ENCODE measurements around the gene ITGAL.

DNA sequence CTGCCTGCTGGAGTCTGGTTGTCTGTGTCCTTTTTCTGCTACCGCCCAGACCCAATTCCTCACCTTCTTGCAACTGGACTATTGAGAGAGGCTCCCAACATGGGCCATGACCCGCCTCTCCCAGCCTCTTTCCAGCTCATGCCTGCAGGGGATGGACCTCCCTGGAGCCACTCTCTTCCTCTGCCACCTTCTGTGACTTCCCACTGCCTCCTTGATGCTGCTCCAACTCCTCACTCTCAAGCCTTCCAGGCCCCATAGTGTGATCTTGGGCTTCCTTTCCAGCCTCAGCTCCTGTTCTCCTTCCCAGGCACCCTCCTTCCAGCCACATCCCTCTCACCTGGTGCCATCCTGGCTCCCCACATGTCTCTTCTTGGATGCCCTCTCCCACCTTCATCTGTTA, 42.7 kb downstream of the ITGAL start:
- TF ChIP-seq TCF12 (IDR thresholded peaks at IDR 0.05; ENCODE audit: low read depth, low read length) (no peak), CHD1 (IDR thresholded peaks at IDR 0.05; ENCODE audit: low read depth, low read length) (no peak), POU5F1 (IDR thresholded peaks at IDR 0.05; ENCODE audit: low read depth, low read length) (no peak), ATF3 (IDR thresholded peaks at IDR 0.05; ENCODE audit: insufficient read depth, low read depth, low read length) (no peak), RNF2 (IDR thresholded peaks at IDR 0.05; ENCODE audit: borderline replicate concordance, low read depth, low read length, missing control alignments, poor library complexity, severe bottlenecking) (no peak), YY1 (IDR thresholded peaks at IDR 0.05; ENCODE audit: low read depth, low read length) (no peak), CHD7 (IDR thresholded peaks at IDR 0.05; ENCODE audit: insufficient replicate concordance, low read length) (no peak), BRCA1 (IDR thresholded peaks at IDR 0.05; ENCODE audit: low read depth, low read length) (no peak), SRF (IDR thresholded peaks at IDR 0.05; ENCODE audit: low read depth, low read length) (no peak), POLR2A (IDR thresholded peaks at IDR 0.05; ENCODE audit: control extremely low read depth in 1 of 2, low read depth in 2 of 2, low read length in 2 of 2) (no peak), NRF1 (IDR thresholded peaks at IDR 0.05; ENCODE audit: low read depth, low read length) (no peak), TAF1 (IDR thresholded peaks at IDR 0.05; ENCODE audit: low read depth, low read length) (no peak), SUZ12 (IDR thresholded peaks at IDR 0.05; ENCODE audit: low read length) (no peak)
- TF ChIP-seq, protein P1, sequence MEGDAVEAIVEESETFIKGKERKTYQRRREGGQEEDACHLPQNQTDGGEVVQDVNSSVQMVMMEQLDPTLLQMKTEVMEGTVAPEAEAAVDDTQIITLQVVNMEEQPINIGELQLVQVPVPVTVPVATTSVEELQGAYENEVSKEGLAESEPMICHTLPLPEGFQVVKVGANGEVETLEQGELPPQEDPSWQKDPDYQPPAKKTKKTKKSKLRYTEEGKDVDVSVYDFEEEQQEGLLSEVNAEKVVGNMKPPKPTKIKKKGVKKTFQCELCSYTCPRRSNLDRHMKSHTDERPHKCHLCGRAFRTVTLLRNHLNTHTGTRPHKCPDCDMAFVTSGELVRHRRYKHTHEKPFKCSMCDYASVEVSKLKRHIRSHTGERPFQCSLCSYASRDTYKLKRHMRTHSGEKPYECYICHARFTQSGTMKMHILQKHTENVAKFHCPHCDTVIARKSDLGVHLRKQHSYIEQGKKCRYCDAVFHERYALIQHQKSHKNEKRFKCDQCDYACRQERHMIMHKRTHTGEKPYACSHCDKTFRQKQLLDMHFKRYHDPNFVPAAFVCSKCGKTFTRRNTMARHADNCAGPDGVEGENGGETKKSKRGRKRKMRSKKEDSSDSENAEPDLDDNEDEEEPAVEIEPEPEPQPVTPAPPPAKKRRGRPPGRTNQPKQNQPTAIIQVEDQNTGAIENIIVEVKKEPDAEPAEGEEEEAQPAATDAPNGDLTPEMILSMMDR (IDR thresholded peaks at IDR 0.05; ENCODE audit: control extremely low read depth in 1 of 3, insufficient read depth in 1 of 3, low read depth in 1 of 3, low read length in 3 of 3), result no peak
